Stomach (tissue), 9 donors: Measurements from ENCODE around the gene ADAMTS16. TPM values are rescaled to one million over a fixed set of nuclear protein-coding genes. Genes with fewer than 3 reads are reported as not detected.

Source experiments
- DNase-seq, 2 donors: peaks; one replicate each; pipeline versions ENCODE4 v3.0.0 to v3.0.0-alpha.2; 2013 to 2019
- H3K27ac ChIP-seq, 5 donors: fragments of 200-600 bp in 4 of 5; sonication (generic) in 4 of 5; one replicate each; pipeline ENCODE4 v1.5.1; 2013 to 2019; ENCODE audit warnings: mild to moderate bottlenecking in 1 of 5, moderate library complexity in 1 of 5
- H3K27me3 ChIP-seq, 3 donors: fragments of 200-600 bp; sonication (generic); one replicate each; pipeline ENCODE4 v1.5.1; 2017 to 2019; ENCODE audit warnings: mixed run types in 1 of 3
- H3K36me3 ChIP-seq, 4 donors: fragments of 200-600 bp; sonication (generic); 1 replicate in 3 of 4; 2 replicates in 1 of 4; pipeline ENCODE4 v1.5.1; 2016 to 2019
- H3K4me1 ChIP-seq, 4 donors: fragments of 200-600 bp; sonication (generic); one replicate each; pipeline ENCODE4 v1.5.1; 2016 to 2019
- H3K4me3 ChIP-seq, 4 donors: fragments of 200-600 bp; sonication (generic) in 3 of 4; one replicate each; pipeline ENCODE4 v1.5.1; 2016 to 2019; ENCODE audit warnings: mild to moderate bottlenecking in 1 of 4
- H3K9me3 ChIP-seq, 4 donors: fragments of 200-600 bp; sonication (generic); one replicate each; pipeline ENCODE4 v1.5.1; 2016 to 2019
- CTCF ChIP-seq, 7 experiments: fragments of 450-650 bp in 4 of 7; fragments of 200-600 bp in 3 of 7; sonication (generic) in 3 of 7; IDR thresholded peaks; one replicate each; pipeline ENCODE4 v1.5.1; 2016 to 2019; ENCODE audit warnings: antibody characterized with exemption in 7 of 7, control low read depth in 2 of 7, mild to moderate bottlenecking in 1 of 7
- EP300 ChIP-seq: sonication (generic); formaldehyde crosslinking; IDR thresholded peaks from one replicate; pipeline ENCODE4 v1.6.1; 2017; ENCODE audit warnings: antibody characterized with exemption
- POLR2A ChIP-seq, 4 donors: fragments of 450-650 bp; IDR thresholded peaks; one replicate each; pipeline ENCODE4 v1.6.1; 2016; ENCODE audit warnings: antibody characterized with exemption in 4 of 4, control low read depth in 2 of 4, mild to moderate bottlenecking in 1 of 4, moderate library complexity in 1 of 4
- POLR2AphosphoS5 ChIP-seq, 3 donors: sonication (generic); formaldehyde crosslinking; IDR thresholded peaks; one replicate each; pipeline ENCODE4 v1.6.1; 2016; ENCODE audit warnings: antibody characterized with exemption in 3 of 3
- WGBS, 5 donors: extraction: QIAGEN DNeasy Blood & Tissue Kit in 3 of 5; methylation state at CpG; one replicate each; pipeline versions ENCODE4 v1.1.5 to v1.1.7; 2013 to 2018; 5-methylcytosine and 5-hydroxymethylcytosine counted together
- intact Hi-C: fragments of 100-400 bp; cut with DNase I; formaldehyde crosslinking; loops from one replicate; pipeline ENCODE4 v1.15.1; 2023; ENCODE audit warnings: low total_unique reads
- polyA plus RNA-seq, 3 donors: library from polyadenylated mRNA; stranded (reverse); fragments of 200-250 nt; gene quantifications; one replicate each; pipeline ENCODE4 v1.2.3, GENCODE V29; 2013
- total RNA-seq, 5 donors: library from RNA; depleted of rRNA; stranded (reverse); fragments of >200 nt; gene quantifications; one replicate each; pipeline versions ENCODE4 v1.1.0 to v1.2.3, GENCODE V29; 2014 to 2016
- donor health status: healthy with polysubstance abuse.
- donor health status: Bipolar disorder and iron deficiency.
- donor health status: healthy.

ADAMTS16 gene
- total and polyA plus RNA-seq, 8 donors, result 0.29 to 12.7 TPM; not detected in 6

- Histone ChIP-seq H3K36me3 (no peaks in the 10 kb centered on the region), H3K4me3 (no peak overlapping the region), H3K9me3 (no peaks in the 10 kb centered on the region), H3K27ac (no peak overlapping the region), H3K27me3 (no peaks in the 10 kb centered on the region), H3K4me1 (peaks cover 0 to 5% (median 0%) of the 10 kb centered on the region in 4 donors)
- intact Hi-C loops, result no loop called here
- WGBS, 5 donors, result 83 to 91% (median 90%) methylated on average over 6 of the region's 6 CpGs
- TF ChIP-seq POLR2AphosphoS5 (IDR thresholded peaks at IDR 0.05), result no peak
- TF ChIP-seq POLR2A (IDR thresholded peaks at IDR 0.05), result no peak
- TF ChIP-seq EP300, result no peak
- TF ChIP-seq CTCF (IDR thresholded peaks at IDR 0.05), result no peak
- DNase-seq, result no peak
These were observed 203.4 kb downstream of the ADAMTS16 start for GRCh38 chr5:5343568-5343967.

- WGBS, 5 donors, result 46 to 73% (median 71%) methylated on average over 4 of the region's 4 CpGs
- no peak for DNase-seq
These were observed 204.0 kb downstream of the ADAMTS16 start for GRCh38 chr5:5344051-5344571.

GRCh38 chr5:5344606-5345005, 204.5 kb downstream of the ADAMTS16 start:
- H3K27ac ChIP-seq, result no peak overlapping the region
- H3K4me3 ChIP-seq, result no peak overlapping the region
- no peaks in the 10 kb centered on the region for H3K36me3 ChIP-seq
- H3K4me1 ChIP-seq, result peaks cover 0 to 5% (median 0%) of the 10 kb centered on the region in 4 donors
- no peaks in the 10 kb centered on the region for H3K9me3 ChIP-seq
- WGBS, 5 donors, result 62 to 70% (median 69%) methylated on average over 5 of the region's 5 CpGs
- DNase-seq, result no peak
- no peaks in the 10 kb centered on the region for H3K27me3 ChIP-seq
- no peak for TF ChIP-seq POLR2AphosphoS5 (IDR thresholded peaks at IDR 0.05)
- TF ChIP-seq EP300, result no peak
- no peak for TF ChIP-seq POLR2A (IDR thresholded peaks at IDR 0.05)
- TF ChIP-seq CTCF (IDR thresholded peaks at IDR 0.05), result no peak
- intact Hi-C loops, result no loop called here

More at GRCh38 chr5:5344051-5344571, 204.0 kb downstream of the ADAMTS16 start:
- Histone ChIP-seq H3K9me3 (no peaks in the 10 kb centered on the region), H3K27ac (no peak overlapping the region), H3K36me3 (no peaks in the 10 kb centered on the region), H3K27me3 (no peaks in the 10 kb centered on the region), H3K4me3 (no peak overlapping the region), H3K4me1 (peaks cover 0 to 5% (median 0%) of the 10 kb centered on the region in 4 donors)
- intact Hi-C loops, result no loop called here
- TF ChIP-seq CTCF (IDR thresholded peaks at IDR 0.05), result no peak
- no peak for TF ChIP-seq EP300
- TF ChIP-seq POLR2AphosphoS5 (IDR thresholded peaks at IDR 0.05), result no peak
- no peak for TF ChIP-seq POLR2A (IDR thresholded peaks at IDR 0.05)

- TF ChIP-seq CTCF (IDR thresholded peaks at IDR 0.05), result no peak
- TF ChIP-seq POLR2AphosphoS5 (IDR thresholded peaks at IDR 0.05), result no peak
- no peak for TF ChIP-seq EP300
- no peak for TF ChIP-seq POLR2A (IDR thresholded peaks at IDR 0.05)
- peaks cover 0 to 5% (median 0%) of the 10 kb centered on the region in 4 donors for H3K4me1 ChIP-seq
- no peak for DNase-seq
- WGBS, 5 donors, result 86 to 97% (median 87%) methylated on average over 7 of the region's 7 CpGs
- intact Hi-C loops, result no loop called here
- H3K4me3 ChIP-seq, result no peak overlapping the region
- H3K9me3 ChIP-seq, result no peaks in the 10 kb centered on the region
- no peak overlapping the region for H3K27ac ChIP-seq
- no peaks in the 10 kb centered on the region for H3K27me3 ChIP-seq
- H3K36me3 ChIP-seq, result no peaks in the 10 kb centered on the region
These were observed 207.3 kb downstream of the ADAMTS16 start for GRCh38 chr5:5347442-5347841.
